HG03103 (cell line): ENCODE measurements around the gene FNBP1.

ENCODE experiments used
- ATAC-seq: cut with Tn5 transposase; IDR thresholded peaks from one replicate; pipeline ENCODE4 v1.9.1; 2021; ENCODE audit warnings: low read depth; ENCODE audit not compliant: unreplicated experiment

Gene FNBP1

GRCh38 chr9:129933185-129934040, 109.6 kb downstream of the FNBP1 start:
- ATAC-seq, result no peak

- ATAC-seq, result no peak
Observed at GRCh38 chr9:129932303-129933151, 110.5 kb downstream of the FNBP1 start.

- ATAC-seq, result no peak
Observed at GRCh38 chr9:129930743-129931142, 112.2 kb downstream of the FNBP1 start.

- ATAC-seq, result no peak
Observed at GRCh38 chr9:129929496-129930125, 113.4 kb downstream of the FNBP1 start.

GRCh38 chr9:129923589-129923988, 119.4 kb downstream of the FNBP1 start:
- no peak for ATAC-seq

- no peak for ATAC-seq
Observed at GRCh38 chr9:129921905-129922304, 121.1 kb downstream of the FNBP1 start.

- ATAC-seq, result no peak
Observed at GRCh38 chr9:129919841-129920240, 123.1 kb downstream of the FNBP1 start.

- no peak for ATAC-seq
Observed at GRCh38 chr9:129919277-129919676, 123.7 kb downstream of the FNBP1 start.

- ATAC-seq, result no peak
Observed at GRCh38 chr9:129918296-129918950, 124.6 kb downstream of the FNBP1 start.

GRCh38 chr9:129916707-129917106, 126.3 kb downstream of the FNBP1 start:
- no peak for ATAC-seq

GRCh38 chr9:129914051-129914450, 128.9 kb downstream of the FNBP1 start:
- ATAC-seq, result no peak

GRCh38 chr9:129910628-129911567, 132.1 kb downstream of the FNBP1 start:
- ATAC-seq, result no peak

- no peak for ATAC-seq
Observed at GRCh38 chr9:129909851-129910250, 133.1 kb downstream of the FNBP1 start.

- ATAC-seq, result no peak
Observed at GRCh38 chr9:129908906-129909305, 134.1 kb downstream of the FNBP1 start.

GRCh38 chr9:129907201-129907600, 135.8 kb downstream of the FNBP1 start:
- no peak for ATAC-seq

GRCh38 chr9:129906298-129906697, 136.7 kb downstream of the FNBP1 start:
- ATAC-seq, result no peak

GRCh38 chr9:129904734-129905133, 138.3 kb downstream of the FNBP1 start:
- no peak for ATAC-seq

- no peak for ATAC-seq
Observed at GRCh38 chr9:129902740-129903134, 140.3 kb downstream of the FNBP1 start.

GRCh38 chr9:129901993-129902739, 140.8 kb downstream of the FNBP1 start:
- ATAC-seq, result no peak
